Stimulated activated CD4-positive, alpha-beta T cell treated with anti-CD3 and anti-CD28 coated beads, Interleukin-12 subunit alpha, Interleukin-12 subunit beta, amount 100 ng/mL, for 24 hours (primary cell): ENCODE measurements around the gene PHF5A.
A peak's percentile ranks its signal among the peaks of the same experiment; 100 is the strongest.

ENCODE experiments used
- DNase-seq, 2 experiments: peaks; one replicate each; pipeline ENCODE4 v3.0.0-alpha.2; 2020; ENCODE audit warnings: low read depth in 2 of 2

Gene PHF5A, protein sequence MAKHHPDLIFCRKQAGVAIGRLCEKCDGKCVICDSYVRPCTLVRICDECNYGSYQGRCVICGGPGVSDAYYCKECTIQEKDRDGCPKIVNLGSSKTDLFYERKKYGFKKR

DNA sequence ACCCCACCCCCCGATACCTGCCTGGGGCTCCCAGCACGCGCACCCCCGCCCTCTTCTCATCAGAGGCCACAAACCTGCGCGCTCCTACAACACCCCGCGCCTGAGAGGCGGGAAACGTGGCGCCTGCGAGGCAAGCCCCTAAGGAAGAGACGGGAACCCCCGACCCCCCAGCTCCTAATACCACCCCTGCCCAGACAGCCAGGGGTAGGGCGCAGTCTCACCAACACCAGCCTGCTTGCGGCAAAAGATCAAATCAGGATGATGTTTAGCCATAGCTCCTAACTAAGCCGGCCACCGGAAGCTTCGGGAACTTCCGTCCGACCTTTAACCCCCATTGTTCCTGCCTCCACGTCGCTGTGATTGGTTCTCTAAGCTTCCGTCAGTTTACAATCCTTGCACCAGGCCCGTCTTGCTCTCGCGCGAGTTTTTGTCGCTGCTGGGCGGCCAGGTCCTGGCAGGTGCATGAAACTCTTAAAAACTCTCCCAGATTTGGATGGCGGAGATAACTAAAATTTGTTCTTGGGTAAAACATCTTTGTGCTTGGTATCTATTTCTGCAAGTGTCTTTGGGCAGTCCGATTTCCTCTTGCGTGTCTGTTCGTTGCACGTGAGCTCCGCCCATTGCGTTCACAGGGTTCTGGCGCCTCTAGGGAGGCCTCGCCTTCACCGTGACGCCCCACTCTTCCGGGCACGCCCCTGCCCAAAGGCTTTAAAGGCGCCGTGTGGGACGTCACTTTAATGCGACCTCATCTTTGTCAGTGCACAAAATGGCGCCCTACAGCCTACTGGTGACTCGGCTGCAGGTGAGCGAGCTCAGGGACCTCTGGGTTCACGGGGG is at the start of gene PHF5A, which contains the start of gene ACO2:
Gene PHF5A, minus strand, starts transcription at position 312 of the 837 bp plus-strand sequence. Its CDS starts 39 bp downstream, at position 273.
Gene ACO2, plus strand, starts transcription at position 737 of the 837 bp plus-strand sequence. Its CDS starts 30 bp downstream, at position 767.
- peak; percentile 97 for DNase-seq

DNA sequence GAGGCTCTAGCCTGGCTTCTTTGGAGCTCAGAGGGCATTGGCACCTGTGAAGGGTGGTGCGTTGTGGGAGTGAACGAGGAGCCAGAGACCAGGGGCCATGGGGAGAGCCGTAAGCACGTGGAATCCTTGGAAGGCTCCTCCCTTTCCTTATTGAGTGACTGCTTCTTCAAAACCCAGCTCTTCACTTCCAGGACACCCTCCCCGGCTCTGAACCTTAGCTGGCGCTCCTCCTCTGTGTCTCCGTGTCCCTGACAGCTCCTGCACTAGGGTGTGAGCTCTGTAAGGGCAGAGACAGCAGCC is 49.5 kb upstream of the PHF5A start:
- DNase-seq: no peak

DNA sequence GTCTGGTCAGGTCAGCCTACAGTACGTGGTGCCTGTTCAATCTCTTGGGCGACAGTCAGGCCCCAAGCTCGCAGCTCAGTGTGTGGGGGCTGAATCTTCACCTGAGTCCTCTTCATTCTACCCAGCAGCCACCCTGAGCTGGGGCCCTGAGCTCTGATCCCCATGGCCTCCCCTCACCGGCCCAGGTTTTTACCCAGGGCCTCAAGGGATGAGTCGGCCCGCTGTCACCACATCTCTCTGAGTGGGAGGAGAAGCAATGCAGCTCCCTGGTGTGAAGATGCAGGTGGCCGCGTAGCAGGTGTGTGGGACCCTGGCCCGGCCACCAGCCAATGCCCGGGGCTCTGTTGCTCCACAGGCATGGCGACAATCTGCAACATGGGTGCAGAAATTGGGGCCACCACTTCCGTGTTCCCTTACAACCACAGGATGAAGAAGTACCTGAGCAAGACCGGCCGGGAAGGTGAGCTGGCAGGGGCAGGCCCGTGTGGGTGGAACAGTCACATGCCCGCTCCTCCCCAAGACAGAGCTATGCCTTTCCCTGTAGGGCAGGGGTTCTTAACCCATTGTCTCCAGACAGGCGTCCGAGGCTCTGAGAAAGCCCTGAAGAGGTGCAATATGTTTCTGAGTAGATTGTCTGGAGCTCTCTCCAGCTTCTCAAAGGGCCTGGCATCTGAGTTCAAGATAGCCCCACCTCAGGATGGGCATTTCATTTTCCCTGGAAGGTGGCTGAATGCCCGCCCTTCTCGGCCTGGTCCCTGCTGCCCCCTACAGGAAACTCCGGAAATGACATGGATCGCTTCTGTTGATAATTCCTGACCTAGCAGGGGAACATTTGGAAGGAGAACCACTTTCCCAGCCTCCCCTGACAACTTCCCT is 48.9 kb upstream of the PHF5A start:
- DNase-seq: peak in 1 of 2 experiments; percentile 30

DNA sequence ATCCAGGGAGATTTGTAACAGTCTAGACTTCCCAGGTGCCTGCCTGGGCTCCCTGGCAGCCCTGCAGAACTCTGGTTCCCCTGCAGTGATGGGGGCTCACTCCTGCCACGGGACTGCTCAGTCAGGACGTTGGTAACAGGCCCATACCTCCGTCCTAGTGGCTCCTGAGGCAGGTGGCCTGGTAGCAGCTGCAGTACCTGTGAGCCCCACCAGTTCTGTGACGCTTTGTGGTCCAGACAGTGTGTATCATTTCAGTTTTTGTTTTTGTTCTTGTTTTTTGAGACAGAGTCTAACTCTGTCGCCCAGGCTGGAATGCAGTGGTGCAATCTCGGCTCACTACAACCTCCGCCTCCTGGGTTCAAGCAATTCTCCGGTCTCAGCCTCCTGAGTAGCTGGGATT is 48.0 kb upstream of the PHF5A start:
- DNase-seq: no peak

DNA sequence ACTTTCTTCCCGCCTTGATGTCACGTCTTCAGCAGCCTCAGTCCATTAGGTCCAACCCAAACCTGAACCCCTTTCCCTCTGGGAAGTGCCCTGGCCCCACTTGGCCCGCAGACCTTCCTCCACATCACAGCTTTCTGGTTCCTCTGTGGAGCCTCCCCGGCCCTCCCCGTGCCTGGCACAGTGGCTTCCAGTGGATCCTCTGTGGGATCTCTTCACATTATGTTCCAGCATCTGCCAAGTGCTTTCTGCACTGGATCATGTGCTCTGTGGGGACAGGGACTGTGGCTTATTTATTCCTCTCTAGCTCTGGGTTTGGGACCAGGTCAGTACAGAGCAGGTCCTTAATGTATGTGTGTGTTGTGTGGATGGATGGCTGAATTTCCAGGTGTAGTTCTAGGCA is 44.9 kb upstream of the PHF5A start:
- no peak for DNase-seq

DNA sequence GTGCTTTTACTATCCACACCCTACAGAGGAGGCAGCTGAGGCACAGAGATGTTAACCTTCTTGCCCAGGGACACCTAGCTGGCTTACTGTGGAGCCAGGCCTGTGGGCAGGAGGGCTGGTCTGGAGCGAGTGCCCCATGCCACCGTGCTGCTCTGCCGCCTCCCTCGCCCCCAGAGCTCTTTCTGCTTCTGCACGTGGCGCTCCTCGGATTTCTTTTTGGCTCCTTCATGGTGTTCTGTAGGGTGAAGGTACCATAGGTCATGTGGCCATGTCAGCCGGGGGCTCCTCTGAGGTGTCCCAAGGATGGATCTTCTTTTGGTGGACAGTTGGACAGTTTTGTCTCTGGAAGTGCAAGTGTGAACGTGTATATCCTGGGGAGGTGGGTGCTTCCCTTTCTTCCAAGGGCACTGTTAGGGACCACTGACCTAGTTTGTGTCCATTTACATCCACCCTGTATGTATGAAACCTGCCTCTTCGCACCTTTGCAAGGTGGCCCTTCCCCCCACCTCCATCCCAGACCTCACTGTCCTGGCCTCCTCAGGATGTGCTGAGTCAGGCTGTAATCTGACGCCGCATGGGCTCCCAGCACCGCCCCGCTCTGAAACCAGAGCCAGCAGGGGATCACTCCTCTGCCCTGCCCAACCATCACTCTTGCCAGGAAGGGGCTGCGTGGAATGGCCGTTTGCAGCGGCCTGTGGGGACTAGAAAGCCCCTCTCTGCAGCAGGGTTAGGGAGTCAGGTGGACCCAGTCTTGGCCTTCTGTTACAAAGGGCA is 44.1 kb upstream of the PHF5A start:
- no peak for DNase-seq

DNA sequence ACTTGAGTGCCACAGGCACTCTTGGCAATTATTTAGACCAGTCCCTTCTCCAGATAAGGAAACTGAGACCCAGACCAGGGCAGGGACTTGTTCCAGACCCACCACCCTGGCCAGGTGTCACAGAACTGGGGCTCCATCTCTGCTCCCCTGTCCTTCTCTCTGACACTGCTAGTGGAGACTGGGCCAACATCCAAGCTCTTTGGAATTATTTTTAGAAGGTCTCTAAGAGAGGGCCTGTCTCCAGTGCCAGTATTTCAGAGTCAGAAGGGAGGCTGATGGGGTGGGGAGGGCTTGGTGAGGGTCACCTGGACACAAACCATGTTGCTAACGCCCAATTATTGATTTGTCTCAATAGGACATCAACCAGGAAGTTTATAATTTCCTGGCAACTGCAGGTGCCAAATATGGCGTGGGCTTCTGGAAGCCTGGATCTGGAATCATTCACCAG is 43.1 kb upstream of the PHF5A start:
- no peak for DNase-seq

DNA sequence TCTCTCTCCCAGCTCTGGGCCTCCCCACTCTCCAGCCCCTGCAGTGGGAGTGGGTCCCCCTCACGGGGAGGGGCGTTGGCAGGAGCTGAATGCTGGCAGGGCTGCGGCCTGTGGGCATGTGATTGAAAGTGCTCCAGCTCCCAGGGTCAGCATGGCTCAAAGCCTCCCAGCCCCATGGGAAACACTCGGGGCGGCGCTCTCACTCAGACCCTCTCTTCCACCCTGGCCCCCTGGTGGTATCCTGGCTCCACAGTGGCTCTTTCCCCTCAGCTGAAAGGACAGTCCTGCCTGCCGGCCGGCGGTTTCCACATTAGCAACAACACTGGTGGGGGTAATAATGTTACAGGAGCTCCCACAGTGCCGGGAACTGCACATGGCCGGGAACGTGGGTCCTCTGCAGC is 40.3 kb upstream of the PHF5A start:
- no peak for DNase-seq

DNA sequence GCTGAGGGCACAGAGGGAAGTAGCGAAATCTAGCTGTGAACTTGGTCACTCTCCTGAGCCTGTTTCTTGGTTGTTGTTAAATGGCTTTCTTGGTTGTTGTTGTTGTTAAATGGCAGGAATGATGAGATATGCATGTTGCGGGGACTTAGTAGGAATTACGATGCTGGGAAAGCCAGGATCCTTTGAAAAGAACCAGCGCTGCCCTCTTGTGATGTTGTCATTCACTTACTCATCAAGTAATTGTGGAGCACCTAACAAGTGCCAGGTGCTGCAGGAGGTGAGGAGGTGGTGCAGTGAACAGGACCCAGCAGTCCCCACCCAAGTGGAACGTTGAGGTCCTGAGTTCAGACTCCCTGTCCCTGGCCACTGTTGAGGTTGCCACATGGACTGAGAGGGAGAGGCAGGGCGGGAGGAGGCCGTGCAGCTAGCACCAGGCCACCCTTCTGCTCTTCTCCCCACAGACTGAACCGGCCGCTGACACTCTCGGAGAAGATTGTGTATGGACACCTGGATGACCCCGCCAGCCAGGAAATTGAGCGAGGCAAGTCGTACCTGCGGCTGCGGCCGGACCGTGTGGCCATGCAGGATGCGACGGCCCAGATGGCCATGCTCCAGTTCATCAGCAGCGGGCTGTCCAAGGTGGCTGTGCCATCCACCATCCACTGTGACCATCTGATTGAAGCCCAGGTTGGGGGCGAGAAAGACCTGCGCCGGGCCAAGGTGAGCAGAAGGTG is 39.0 kb upstream of the PHF5A start:
- DNase-seq: no peak

DNA sequence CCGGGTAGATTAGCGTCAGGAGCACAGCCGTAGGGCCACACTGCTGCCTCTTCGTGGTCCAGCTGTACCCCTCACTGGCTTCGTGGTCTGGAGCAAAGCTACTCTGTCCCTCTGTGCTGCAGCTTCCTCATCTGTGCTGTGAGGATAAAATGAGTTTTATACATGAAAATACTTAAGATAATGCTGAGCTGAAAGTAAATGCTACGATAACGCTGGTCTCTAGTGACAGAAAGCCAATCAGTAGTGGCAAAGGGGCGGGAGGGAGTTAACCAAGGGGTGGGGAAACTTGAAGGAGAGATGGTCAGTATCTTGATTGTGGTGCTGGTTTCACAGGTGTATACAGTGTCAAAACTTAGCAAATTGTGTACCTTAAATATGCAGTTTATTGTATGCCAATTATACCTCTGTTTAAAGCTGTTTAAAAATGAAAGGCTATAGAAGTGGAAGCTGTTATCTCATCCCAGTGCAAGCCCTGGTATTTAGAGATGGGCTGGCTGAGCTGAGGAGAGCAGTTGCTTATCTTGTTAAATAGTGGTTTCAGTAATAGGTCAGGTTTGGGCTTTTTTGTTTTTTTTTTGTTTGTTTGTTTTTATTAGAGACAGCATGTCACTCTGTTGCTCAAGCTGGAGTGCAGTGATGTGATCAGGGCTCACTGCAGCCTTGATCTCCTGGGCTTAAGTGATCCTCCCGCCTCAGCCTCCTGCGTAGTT is 37.2 kb upstream of the PHF5A start:
- DNase-seq: no peak

DNA sequence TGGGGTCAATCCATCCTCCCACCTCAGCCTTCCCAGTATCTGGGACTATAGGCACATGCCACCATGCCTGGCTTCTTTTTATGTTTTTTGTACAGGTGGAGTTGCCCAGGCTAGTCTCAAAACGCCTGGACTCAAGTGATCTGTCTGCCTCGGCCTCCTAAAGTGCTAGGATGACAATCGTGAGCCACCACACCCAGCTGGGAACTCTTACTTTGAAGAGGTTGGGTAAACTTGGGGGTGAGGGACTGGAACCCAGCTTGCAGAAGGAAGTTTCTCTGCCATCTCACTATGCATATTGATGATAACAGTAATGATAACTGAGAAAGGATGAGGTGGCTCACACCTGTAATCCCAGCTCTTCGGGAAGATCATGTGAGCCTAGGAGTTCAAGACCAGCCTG is 36.3 kb upstream of the PHF5A start:
- DNase-seq: no peak

DNA sequence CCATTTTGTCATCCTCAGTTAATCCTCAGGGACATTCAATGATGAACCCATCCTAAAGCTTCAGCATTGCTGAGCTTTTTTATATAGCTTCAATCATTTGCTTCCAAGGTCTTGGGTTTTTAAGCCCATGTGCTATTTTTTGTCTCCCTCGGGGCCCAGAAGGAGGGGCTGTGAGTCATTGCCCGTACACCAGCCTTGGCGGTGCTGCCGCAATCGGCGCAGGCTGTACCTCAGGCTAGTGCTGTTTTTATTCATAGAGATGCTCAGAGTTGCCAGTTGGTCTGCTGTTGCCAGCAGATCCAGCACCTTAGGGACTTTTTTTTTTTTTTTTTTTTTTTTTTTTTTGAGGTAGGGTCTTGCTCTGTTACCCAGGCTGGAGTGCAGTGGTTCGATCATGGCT is 35.9 kb upstream of the PHF5A start:
- DNase-seq: no peak

DNA sequence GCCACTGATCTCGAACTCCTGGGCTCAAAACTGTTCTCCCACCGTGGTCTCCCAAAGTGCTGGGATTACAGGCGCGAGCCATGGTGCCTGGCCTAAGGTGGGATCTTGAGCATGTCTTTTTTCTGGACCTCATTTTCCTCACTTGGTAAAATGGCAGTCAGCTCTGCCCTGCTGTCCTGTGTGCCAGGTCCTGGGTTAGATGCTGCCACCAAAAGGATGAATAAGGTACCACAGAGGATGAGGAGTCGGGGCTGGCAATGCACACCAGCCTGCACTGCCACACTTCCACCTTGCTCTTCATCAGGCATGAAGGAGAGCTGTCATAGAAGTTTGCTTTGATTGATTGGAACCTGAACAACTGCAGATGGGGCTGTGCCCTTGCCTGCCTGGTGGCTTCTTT is 32.7 kb upstream of the PHF5A start:
- DNase-seq: no peak

DNA sequence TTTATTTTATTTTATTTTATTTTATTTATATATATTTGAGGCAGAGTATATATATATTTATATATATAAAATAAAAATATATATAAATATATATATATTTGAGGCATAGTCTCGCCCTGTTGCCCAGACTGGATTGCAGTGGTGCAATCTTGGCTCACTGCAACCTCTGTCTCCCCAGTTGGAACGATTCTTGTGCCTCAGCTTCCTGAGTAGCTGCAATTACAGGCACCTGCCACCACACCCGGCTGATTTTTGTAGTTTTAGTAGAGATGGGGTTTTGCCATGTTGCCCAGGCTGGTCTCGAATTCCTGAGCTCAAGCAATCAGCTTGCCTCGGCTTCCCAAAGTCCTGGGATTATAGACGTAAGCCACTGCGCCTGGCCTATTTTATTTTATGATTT is 31.8 kb upstream of the PHF5A start:
- DNase-seq: no peak

DNA sequence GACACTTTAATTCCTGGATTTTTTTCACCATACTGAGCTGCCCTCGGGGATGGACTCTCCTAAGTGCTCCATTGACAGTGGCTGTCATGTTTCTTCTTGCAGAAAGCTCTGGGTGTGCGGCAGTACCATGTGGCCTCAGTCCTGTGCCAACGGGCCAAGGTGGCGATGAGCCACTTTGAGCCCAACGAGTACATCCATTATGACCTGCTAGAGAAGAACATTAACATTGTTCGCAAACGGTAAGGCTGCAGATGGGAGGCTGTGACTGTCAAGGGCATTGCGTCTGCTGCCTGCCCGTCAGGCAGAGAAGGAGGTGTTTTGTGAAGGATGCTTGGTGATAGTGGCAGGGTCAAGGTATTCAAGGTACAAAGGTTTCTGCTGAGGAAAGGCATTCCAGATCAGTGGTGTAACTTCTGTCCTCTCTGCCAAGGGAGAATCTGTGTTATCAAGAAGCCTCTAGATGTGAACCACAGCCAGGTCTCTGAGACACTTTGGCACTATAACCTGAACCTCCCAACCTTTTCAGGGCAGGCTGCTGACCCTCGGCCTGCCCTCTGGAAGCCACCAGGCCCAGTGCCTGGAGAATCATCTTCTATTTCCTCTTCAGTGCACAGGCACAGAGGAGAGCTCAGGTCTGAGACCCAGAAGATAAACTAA is 31.3 kb upstream of the PHF5A start:
- DNase-seq: no peak

DNA sequence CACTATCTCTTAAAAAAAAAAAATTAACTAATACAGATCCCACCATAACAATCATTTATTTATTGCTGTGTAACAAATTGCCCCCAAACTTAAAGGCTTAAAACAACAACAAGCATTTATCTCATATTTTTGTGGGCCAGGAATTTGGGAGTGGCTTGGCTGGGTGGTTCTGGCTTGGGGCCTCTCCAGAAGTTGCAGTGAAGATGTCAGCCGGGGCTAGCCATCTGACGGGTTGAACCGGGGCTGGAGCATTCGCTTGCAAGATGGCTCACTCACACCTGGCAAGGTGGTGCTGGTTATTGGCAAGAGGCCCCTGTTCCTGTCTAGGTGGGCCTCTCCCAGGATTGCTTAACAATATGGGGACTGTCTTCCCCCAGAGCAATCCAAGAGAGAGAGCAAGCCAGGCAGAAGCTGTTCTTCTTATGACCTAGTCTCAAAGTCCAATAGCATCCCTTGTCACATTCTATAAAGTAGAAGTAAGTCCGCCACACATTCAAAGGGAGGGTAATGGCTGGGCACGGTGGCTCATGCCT is 29.9 kb upstream of the PHF5A start:
- no peak for DNase-seq

DNA sequence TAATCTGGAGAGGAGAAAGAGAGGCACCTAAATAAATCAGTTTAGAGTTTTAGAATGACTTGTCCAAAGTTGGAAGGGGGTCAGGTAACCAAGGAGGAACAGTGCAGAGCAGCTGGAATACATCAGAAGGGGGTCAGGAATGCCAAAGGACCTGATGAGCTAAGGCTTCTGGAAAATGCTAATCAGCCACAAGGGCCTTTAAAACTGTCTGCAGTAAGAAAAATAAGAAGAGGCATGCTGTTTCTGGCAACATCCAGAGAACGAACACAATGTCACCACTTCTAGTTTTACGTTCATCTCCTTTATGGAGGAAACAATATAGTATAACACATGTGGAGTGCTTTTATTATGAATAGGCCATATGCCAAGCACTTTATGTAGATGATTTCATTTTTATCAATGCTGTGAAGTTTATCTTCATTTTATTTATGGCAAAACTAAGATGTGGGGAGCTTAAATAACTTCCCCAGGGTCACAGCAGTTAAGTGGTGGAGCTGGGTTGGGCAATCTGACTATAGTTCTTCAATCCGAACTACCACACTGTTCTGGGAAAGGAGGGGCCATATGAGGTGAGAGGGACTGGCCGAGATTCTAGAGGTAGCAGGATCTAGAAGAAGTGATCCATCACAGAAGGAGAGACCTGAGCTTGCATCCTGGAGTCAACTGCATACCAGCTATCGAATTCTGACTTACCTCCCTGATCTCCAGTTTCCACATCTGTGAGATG is 23.0 kb upstream of the PHF5A start:
- DNase-seq: no peak

DNA sequence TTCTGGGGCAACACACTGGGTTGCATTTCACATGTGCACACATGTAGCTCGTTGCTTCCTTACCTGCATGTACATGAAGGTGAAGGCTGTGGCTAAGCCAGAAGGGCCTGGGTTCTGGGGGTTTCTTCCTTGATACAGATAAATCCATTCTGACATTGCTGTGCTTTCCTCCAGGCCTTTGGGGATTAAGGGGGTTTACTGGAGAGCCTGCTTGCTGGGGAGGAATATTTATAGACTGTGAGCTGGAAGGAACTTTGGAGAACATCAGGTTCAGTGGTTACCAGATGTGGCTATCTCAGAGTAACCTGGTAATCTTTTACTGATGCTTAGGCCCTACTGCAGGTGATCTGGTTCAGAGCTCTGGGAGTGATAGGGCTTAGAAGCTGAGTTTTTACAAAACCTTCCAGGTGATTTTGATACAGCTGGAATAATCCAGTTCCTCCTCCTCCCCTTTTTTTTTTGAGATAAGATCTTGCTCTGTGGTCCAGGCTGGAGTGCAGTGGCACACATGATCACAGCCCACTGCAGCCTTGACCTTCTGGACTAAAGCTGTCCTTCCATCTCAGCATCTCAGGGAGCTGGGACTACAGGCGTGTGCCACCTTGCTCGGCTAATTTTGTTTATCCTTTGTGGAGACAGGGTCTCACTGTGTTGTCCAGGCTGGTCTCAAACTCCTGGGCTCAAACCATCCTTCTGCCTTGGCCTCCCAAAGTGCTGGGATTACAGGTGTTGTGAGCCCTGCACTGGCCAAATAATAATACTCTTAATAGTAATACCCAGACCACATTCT is 20.3 kb upstream of the PHF5A start:
- DNase-seq: no peak
